ENCODE results near the gene CCL18.
"Not testable (repeated sequence)": the region's sequence is repeated elsewhere in the genome, so short reads cannot be mapped to it uniquely, and the experiment has no call there.

The CCL18 gene

GRCh38 chr17:36072431-36073121 is 8.5 kb downstream of the CCL18 start:
- DNase-seq = no peak

GRCh38 chr17:36074365-36074764 is 10.3 kb downstream of the CCL18 start:
- DNase-seq = no peak

DNA sequence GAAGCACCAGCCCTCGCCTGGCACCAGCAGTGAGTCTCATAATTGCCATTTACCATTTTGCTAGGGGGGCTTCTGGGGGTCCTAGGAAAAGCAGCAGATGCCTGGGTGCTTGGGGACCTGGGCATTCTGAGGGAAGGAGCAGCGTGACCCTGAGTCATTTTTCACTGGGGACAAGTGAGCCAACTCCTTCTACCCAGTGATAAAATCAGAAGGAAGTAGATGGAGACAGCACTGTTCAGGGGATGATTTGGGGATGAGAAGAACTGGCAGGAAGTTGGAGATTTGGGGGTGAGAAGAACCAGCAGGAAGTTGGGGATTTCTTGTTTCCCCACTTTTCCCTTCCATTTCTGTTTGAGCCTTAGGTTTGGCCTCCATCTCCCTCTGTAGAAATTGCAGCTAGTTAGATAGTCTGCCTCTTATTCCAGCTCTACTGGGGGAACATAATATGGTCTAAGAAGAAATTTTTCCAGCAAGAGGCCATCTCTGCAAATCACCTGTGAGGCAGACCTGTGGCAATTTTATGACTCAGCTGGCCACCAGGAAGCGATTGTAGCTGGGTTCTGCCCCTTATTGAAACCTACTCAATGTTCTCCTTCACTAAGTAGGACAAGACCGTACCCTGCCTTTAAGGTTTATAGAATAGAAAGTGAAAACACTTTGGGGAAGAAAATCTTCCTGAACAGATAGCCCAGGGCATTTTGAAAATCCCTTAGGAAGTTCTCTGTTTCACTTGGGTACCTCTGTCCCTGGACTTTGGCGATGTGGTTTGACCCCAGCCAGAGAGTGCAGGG is 17.8 kb downstream of the CCL18 start:
- not testable (repeated sequence) for DNase-seq

DNA sequence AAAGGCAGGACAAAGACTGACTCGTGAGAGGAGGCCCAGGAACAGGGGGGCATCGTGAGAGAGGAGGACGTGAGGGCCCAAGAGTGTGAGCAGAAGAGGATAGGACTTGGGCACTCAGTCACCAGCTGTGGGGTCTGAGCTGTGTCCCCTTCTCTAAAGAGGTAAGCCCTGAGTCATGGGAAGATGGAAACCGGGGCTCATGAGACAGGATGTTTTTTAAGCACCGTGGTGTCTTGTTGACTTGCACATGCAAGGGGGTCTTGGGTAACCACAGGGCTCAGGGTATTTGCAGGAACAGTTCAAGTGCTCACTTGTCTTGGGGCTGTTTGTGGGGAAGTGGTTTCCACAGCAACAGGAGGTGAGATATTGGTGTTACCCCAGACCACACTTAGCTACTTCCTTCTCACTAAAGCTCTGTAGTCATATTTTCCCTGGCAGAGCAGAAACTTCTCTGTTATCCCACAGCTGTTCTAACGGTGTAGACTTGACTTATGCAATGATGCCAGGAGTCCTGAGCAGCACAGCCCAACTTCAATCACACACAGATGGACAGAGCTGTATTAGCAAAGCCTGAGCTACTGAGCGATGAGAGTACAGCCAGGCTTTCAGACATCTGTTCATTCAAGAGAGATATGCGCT is 18.5 kb downstream of the CCL18 start:
- DNase-seq = not testable (repeated sequence)

DNA sequence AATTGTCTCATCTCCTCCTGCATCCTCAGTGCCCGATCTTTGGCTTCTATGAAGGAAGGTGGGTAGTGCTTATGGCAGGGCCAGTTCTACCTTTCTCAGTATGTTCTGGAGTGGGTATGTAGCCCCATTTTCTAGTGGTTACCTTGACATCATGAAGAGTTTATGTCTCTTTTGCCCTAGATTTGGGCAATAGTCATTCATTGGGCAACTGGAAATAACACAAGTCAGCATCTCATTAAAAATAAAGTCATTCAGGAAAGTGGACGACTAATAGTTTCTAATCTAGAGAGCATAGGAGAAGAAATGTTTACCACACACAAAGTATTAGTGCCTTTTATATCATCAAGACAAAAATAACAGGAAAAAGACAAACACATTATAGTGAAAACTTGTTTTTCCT is 19.6 kb downstream of the CCL18 start:
- not testable (repeated sequence) for DNase-seq

- DNase-seq = no peak
Observed at GRCh38 chr17:36085765-36086164, 21.7 kb downstream of the CCL18 start.

DNA sequence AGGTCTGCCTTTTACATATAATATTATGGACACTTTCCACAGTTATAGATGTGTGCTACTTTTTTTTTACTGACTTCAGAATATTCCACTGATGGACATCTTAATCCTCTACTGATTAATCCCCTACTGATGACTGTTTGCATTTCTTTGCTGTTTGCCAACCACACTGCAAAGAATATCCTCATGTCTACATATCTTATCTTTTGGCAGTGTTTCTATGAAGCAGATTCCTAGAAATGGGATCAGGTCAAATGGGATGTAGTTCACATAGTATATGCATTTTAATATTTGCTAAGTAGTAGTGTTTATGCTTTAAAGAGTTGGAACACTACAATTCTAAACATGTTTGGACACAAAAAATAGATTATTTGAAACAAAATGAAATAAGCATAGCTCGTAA is 22.7 kb downstream of the CCL18 start:
- no peak for DNase-seq

- DNase-seq = not testable (repeated sequence)
Observed at GRCh38 chr17:36087471-36087870, 23.4 kb downstream of the CCL18 start.

DNA sequence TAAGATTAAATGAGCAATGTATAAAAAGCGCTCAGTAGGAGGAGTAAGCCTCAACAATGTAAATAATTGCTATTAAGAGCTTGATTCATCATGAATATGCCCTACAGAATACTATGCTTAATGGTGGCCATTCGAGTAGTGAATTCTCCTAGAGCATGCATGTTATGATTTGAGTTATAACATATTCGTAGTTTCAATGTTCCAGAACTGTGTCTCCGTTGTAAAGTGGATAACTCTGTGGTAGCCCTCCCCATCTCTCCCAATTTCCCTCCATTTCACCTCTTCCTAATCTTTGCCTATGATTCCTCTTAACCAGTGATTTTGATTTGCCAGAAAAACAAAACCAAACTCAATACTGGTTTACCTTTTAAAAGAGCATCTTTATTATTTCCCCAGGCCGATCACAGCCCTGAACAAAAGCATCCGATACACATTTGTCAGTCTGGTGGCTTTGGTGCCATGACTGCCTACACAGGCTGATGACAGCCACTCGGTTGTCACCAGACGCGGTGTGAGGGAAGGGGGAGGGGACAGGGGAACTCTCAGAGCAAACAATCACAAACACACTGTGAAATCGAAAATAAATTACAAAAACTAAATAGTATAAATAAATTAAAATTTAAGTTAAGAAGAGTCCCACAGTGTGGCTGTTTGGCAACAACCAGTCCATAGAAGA is 24.0 kb downstream of the CCL18 start:
- DNase-seq = not testable (repeated sequence)

- no peak for DNase-seq
Observed at GRCh38 chr17:36088670-36089338, 24.7 kb downstream of the CCL18 start.

GRCh38 chr17:36089339-36089865 is 25.3 kb downstream of the CCL18 start:
- DNase-seq = no peak

- no peak for DNase-seq
Observed at GRCh38 chr17:36089888-36090836, 26.1 kb downstream of the CCL18 start, which contains the start of gene CCL3. CCL3 (minus strand) TSS chr17:36090143; CDS start chr17:36090058, 85 bp downstream.

GRCh38 chr17:36092230-36092629 is 28.2 kb downstream of the CCL18 start:
- no peak for DNase-seq

GRCh38 chr17:36092715-36093114 is 28.6 kb downstream of the CCL18 start:
- not testable (repeated sequence) for DNase-seq

DNA sequence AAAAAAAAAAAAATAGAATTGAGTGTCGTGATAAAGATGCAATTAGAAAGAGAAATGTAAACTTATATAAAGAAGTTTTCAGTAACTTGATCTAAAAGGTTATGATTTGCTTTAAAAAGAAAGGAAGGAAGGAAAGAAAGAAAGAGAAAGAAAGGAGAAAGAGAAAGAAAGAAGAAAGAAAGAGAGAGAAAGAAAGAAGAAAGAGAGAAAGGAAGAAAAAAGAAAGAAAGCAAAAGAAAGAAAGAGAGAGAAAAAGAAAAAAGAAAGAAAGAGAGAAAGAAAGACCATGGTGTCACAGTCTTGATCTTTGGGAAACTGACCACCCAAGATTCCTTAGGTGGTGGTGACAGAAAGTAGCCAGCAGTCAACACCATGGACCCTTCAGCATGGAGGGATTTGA is 30.2 kb downstream of the CCL18 start:
- DNase-seq = no peak

- DNase-seq = no peak
Observed at GRCh38 chr17:36094746-36095145, 30.7 kb downstream of the CCL18 start.

DNA sequence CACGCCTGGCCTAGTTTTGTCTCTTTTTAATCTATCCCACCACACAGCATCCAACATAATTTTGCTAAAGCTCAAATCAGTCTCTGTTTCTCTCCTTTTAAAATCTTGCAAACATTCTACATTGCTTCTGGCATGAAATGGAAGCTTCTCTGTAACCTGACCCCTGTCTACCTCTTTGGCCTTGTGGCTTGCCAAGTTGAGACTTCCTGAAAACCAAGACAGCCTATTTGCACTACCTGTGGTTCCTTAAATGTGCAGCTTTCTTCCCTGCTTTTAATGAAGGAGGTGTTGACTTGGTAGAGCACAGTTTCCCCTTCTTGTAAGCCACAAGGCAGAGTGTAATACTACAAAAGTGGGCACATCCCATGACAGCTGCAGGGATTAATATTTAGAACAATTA is 31.9 kb downstream of the CCL18 start:
- DNase-seq = no peak

- DNase-seq = not testable (repeated sequence)
Observed at GRCh38 chr17:36099004-36099403, 34.9 kb downstream of the CCL18 start.

DNA sequence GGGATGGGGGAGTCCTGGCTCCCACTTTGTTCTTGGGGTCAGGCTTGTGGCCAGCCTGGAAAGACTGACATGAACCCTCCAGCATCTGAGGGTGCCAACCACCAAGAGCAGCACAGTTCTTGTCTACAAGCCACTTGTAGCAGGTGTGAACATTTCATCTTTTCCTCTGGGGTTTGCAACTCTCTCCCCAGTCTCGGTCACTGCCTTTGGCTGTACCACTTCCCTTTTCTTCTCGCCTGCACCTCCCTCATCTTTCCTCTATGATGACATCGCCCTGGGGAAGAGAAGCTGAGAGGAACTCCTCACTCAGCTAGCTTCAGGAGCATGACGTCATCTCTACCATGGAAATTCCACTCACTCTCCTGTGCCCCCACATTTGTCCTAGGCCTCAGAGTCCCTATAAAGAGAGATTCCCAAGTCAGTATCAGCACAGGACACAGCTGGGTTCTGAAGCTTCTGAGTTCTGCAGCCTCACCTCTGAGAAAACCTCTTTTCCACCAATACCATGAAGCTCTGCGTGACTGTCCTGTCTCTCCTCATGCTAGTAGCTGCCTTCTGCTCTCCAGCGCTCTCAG is 39.4 kb downstream of the CCL18 start, which contains the start of gene CCL4:
Gene CCL4, plus strand, starts transcription at position 427 of the 575 bp plus-strand sequence. Its CDS starts 79 bp downstream, at position 506.
- not testable (repeated sequence) for DNase-seq

DNA sequence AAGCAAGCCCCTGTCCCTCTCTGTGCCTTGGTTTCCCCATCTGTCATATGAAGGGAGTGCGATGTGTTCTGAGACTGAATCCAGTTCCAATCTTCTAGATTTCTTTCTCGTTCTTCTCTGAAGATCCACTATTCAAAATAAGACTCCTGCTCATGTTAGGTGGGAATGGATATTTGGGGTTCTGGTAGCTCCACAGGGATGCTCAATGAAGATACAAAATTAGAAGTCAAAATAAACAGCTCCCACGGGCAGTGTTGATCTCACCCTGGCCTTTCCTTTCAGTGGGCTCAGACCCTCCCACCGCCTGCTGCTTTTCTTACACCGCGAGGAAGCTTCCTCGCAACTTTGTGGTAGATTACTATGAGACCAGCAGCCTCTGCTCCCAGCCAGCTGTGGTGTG is 40.2 kb downstream of the CCL18 start:
- not testable (repeated sequence) for DNase-seq
